Endothelial cell of umbilical vein (primary cell): ENCODE results near the gene KRTAP21-1. TPM values are rescaled to one million over a fixed set of nuclear protein-coding genes. Genes with fewer than 3 reads are reported as not detected.

ENCODE experiments used
- BruUV-seq: library from RNA; stranded (reverse); fragments of 400-500 nt; replicated peaks from 2 replicates; lab custom pipeline; 2021; lab: Mats Ljungman, UMichigan
- CTCF ChIA-PET: fragments of 300-600, 350-600 bp; sonication (Branson Sonifier 250); formaldehyde crosslinking; loops from one replicate; lab custom pipeline; 2021; ENCODE audit warnings: antibody characterized with exemption, inconsistent platforms; lab: Charles Lee
- POLR2A ChIA-PET: fragments of 300-600, 350-600 bp; sonication (Branson Sonifier 250); formaldehyde crosslinking; loops from one replicate; lab custom pipeline; 2021; ENCODE audit warnings: antibody characterized with exemption, inconsistent platforms; lab: Charles Lee
- DNase-seq: peaks from one replicate; pipeline ENCODE4 v3.0.0-alpha.2; 2011; ENCODE audit warnings: low read depth, low spot score
- FAIRE-seq: peaks from 2 replicates; lab custom pipeline; 2011; peaks lifted over from hg19 to GRCh38; lab: Jason Lieb, UNC
- H2AFZ ChIP-seq: 2 replicates; pipeline ENCODE4 v1.6.0; 2012; ENCODE audit warnings: low read depth, low read length, control low read depth, inconsistent platforms
- H3K27ac ChIP-seq: 2 replicates; pipeline ENCODE4 v1.5.1; 2011; ENCODE audit warnings: low read depth, mild to moderate bottlenecking, control low read depth, low read length, moderate library complexity; ENCODE audit not compliant: insufficient read depth
- H3K27me3 ChIP-seq, 2 experiments: 2 replicates each; pipeline versions ENCODE4 v1.6.0 to v1.6.1; 2011; ENCODE audit warnings: low read length in 2 of 2, mixed read lengths in 1 of 2; ENCODE audit not compliant: control insufficient read depth in 2 of 2, insufficient read depth in 2 of 2
- H3K36me3 ChIP-seq, 2 experiments: 2 replicates in 1 of 2; 3 replicates in 1 of 2; pipeline ENCODE4 v1.5.1; 2011; ENCODE audit warnings: low read length in 2 of 2, mild to moderate bottlenecking in 1 of 2, moderate library complexity in 1 of 2; ENCODE audit not compliant: control insufficient read depth in 2 of 2, insufficient read depth in 2 of 2; ENCODE audit errors: extremely low read depth in 1 of 2
- H3K4me1 ChIP-seq: 3 replicates; pipeline ENCODE4 v1.5.1; 2011; ENCODE audit warnings: mild to moderate bottlenecking, low read length; ENCODE audit not compliant: control insufficient read depth, insufficient read depth; ENCODE audit errors: extremely low read depth
- H3K4me2 ChIP-seq: 2 replicates; pipeline ENCODE4 v1.6.1; 2011; ENCODE audit warnings: low read length, control low read depth, mixed read lengths; ENCODE audit not compliant: insufficient read depth
- H3K4me3 ChIP-seq, 3 experiments: fragments of 200-600 bp in 1 of 3; sonication (generic), shearing (Covaris generic) in 1 of 3; replicated peaks in 1 of 3; 2 replicates each; pipeline ENCODE4 v1.5.1; 2011 to 2016; ENCODE audit warnings: control low read depth in 3 of 3, low read length in 3 of 3, mild to moderate bottlenecking in 2 of 3, inconsistent platforms in 1 of 3, low read depth in 1 of 3, moderate library complexity in 1 of 3; ENCODE audit not compliant: insufficient read depth in 1 of 3
- H3K79me2 ChIP-seq: 2 replicates; pipeline ENCODE4 v1.6.0; 2012; ENCODE audit warnings: low read length, inconsistent platforms; ENCODE audit not compliant: control insufficient read depth, insufficient read depth
- H3K9ac ChIP-seq: replicated peaks from 2 replicates; pipeline ENCODE3; 2011; ENCODE audit warnings: low read length, control low read depth; ENCODE audit not compliant: insufficient read depth; ENCODE audit errors: extremely low read depth
- H3K9me1 ChIP-seq: replicated peaks from 3 replicates; pipeline ENCODE4 v1.6.0; 2011; ENCODE audit warnings: mild to moderate bottlenecking, low read length; ENCODE audit not compliant: control insufficient read depth, insufficient read depth; ENCODE audit errors: extremely low read depth
- H3K9me3 ChIP-seq: replicated peaks from 2 replicates; pipeline ENCODE4 v1.5.1; 2012; ENCODE audit warnings: low read length, inconsistent platforms; ENCODE audit not compliant: control insufficient read depth, insufficient read depth
- H4K20me1 ChIP-seq: replicated peaks from 2 replicates; pipeline ENCODE3; 2011; ENCODE audit warnings: mild to moderate bottlenecking, low read length; ENCODE audit not compliant: control insufficient read depth, insufficient read depth; ENCODE audit errors: extremely low read depth
- EZH2 ChIP-seq: IDR thresholded peaks from 2 replicates; pipeline ENCODE4 v1.6.1; 2012; ENCODE audit warnings: borderline replicate concordance, low read depth, mild to moderate bottlenecking, moderate library complexity, low read length, inconsistent platforms; ENCODE audit not compliant: severe bottlenecking
- FOS ChIP-seq: IDR thresholded peaks from 2 replicates; pipeline ENCODE4 v1.6.1; 2011; ENCODE audit warnings: mild to moderate bottlenecking, low read length, moderate library complexity, borderline replicate concordance; ENCODE audit not compliant: insufficient read depth
- GATA2 ChIP-seq: IDR thresholded peaks from 2 replicates; pipeline ENCODE4 v1.7.0; 2011; ENCODE audit warnings: low read depth, mild to moderate bottlenecking, moderate library complexity, mixed read lengths, low read length; ENCODE audit not compliant: insufficient read length, insufficient read depth
- JUN ChIP-seq: IDR thresholded peaks from 2 replicates; pipeline ENCODE4 v1.6.1; 2011; ENCODE audit warnings: borderline replicate concordance, low read depth; ENCODE audit not compliant: insufficient read length, insufficient read depth
- MYC ChIP-seq: IDR thresholded peaks from one replicate; pipeline ENCODE4 v1.6.1; 2011; ENCODE audit warnings: mild to moderate bottlenecking, low read depth, low read length
- POLR2A ChIP-seq: IDR thresholded peaks from 2 replicates; pipeline ENCODE4 v1.6.1; 2012; ENCODE audit warnings: low read depth, mild to moderate bottlenecking, control low read depth, low read length
- POLR2AphosphoS5 ChIP-seq: IDR thresholded peaks from 2 replicates; pipeline ENCODE4 v1.6.1; 2012; ENCODE audit warnings: low read depth, mild to moderate bottlenecking, control low read depth, low read length, moderate library complexity; ENCODE audit not compliant: insufficient read depth
- dilution Hi-C: fragments of 300-500 bp; cut with MboI; formaldehyde crosslinking; loops from one replicate; pipeline ENCODE4 v1.15.0; 2019; ENCODE audit warnings: low sequenced_read_pairs; ENCODE audit not compliant: extremely low pct_ligation_motif_present
- intact Hi-C: fragments of 100-400 bp; cut with micrococcal nuclease; formaldehyde crosslinking; loops from one replicate; pipeline ENCODE4 v1.10.0; 2022
- polyA plus RNA-seq, 4 experiments: library from polyadenylated mRNA; depleted of rRNA in 3 of 4; stranded (reverse) in 3 of 4; unstranded in 1 of 4; fragments of >200 nt; gene quantifications; 2 replicates each; pipeline versions ENCODE4 v1.2.1 to v1.2.3, GENCODE V29; 2011 to 2012; ENCODE audit warnings: missing spikeins in 1 of 4
- total RNA-seq: library from RNA; stranded (reverse); gene quantifications from 2 replicates; pipeline ENCODE4 v1.2.3, GENCODE V29; 2021
- TF ChIP-seq, protein P1 (sequence below): IDR thresholded peaks from 2 replicates; pipeline ENCODE4 v1.6.1; 2011; ENCODE audit not compliant: insufficient read depth, insufficient read length
- TF ChIP-seq, protein P2 (sequence below), 2 donors: IDR thresholded peaks; 1 replicate in 1 of 2; 2 replicates in 1 of 2; pipeline ENCODE4 v1.5.1; 2011; ENCODE audit warnings: low read length in 2 of 2, mild to moderate bottlenecking in 2 of 2, moderate library complexity in 2 of 2, control low read depth in 1 of 2, inconsistent platforms in 1 of 2, low read depth in 1 of 2; ENCODE audit not compliant: insufficient read depth in 1 of 2; ENCODE audit errors: extremely low read depth in 1 of 2

KRTAP21-1 gene
- total and polyA plus RNA-seq, 2 donors (not counting 3 experiments of a cell fraction or from before 2014, with no cell fraction given): not detected

DNA sequence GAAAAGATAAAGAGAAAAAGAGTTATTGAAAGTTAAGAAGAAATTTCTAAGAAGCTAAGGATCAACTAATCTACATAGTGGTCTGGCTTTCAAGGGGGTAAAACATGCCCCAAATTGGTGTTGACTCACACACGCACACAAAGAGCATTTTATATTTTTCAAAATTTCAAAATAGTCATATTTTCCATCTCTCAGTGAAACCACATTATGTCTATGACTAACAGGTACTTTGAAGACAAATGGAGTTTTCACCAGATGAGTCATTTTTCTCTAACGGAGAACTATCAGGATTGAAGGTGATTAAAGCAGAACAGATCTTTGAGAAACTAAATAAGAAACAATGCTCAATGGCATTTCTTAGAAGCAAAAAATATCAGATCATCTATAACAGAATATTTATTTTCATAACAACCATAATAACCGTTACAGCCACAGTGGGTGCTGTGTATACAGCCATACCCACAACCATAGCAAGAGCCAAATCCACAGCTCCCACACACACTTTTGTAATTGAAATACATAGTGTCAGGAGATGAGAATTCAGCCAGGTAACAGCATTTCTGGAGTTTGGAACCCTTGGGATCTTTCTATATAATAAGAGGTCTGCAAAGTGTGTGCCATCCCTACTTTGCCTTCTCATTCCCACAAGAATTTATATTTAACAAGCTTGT is 36.9 kb downstream of the KRTAP21-1 start, which contains the start of gene KRTAP21-3:
Gene KRTAP21-3, minus strand, starts transcription at position 539 of the 671 bp plus-strand sequence. Its CDS starts 18 bp downstream, at position 521.
- H2AFZ ChIP-seq: no peak within 1 kb of the TSS
- no peaks in the 10 kb centered on the region for H3K9me3 ChIP-seq
- TF ChIP-seq, protein P1, sequence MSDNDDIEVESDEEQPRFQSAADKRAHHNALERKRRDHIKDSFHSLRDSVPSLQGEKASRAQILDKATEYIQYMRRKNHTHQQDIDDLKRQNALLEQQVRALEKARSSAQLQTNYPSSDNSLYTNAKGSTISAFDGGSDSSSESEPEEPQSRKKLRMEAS: no peak
- no peak for TF ChIP-seq GATA2
- DNase-seq (no peak), FAIRE-seq (no peak)
- H3K27me3 ChIP-seq: no peaks in the 10 kb centered on the region
- CTCF ChIA-PET: no interaction called here
- no peaks in the 10 kb centered on the region for H3K9me1 ChIP-seq
- intact Hi-C loops (no loop called here), dilution Hi-C loops (no loop called here)
- POLR2A ChIA-PET: no interaction called here
- no peaks in the 10 kb centered on the region for H3K4me1 ChIP-seq
- no peaks in the 10 kb centered on the region for H3K36me3 ChIP-seq
- H3K79me2 ChIP-seq: no peaks in the 10 kb centered on the region
- H3K27ac ChIP-seq: no peak within 1 kb of the TSS
- no peak within 1 kb of the TSS for H3K4me3 ChIP-seq
- no TSS peak for BruUV-seq
- no peak within 1 kb of the TSS for H3K4me2 ChIP-seq
- no peak within 1 kb of the TSS for H3K9ac ChIP-seq
- H4K20me1 ChIP-seq: no peaks in the 10 kb centered on the region

- Histone ChIP-seq H3K79me2 (no peaks in the 10 kb centered on the region), H3K4me1 (no peaks in the 10 kb centered on the region), H3K27ac (no peak overlapping the region), H3K27me3 (no peaks in the 10 kb centered on the region), H3K9me3 (no peaks in the 10 kb centered on the region), H3K4me2 (no peak overlapping the region), H4K20me1 (no peaks in the 10 kb centered on the region), H3K9ac (no peak overlapping the region), H3K9me1 (no peaks in the 10 kb centered on the region), H2AFZ (no peak overlapping the region), H3K36me3 (no peaks in the 10 kb centered on the region), H3K4me3 (no peak overlapping the region)
- DNase-seq (no peak), FAIRE-seq (no peak)
- ChIA-PET CTCF (no interaction called here), POLR2A (no interaction called here)
- no peak for TF ChIP-seq MYC
- TF ChIP-seq, protein P1: no peak
- TF ChIP-seq POLR2A: no peak
- no peak for TF ChIP-seq JUN
- TF ChIP-seq, protein P2, sequence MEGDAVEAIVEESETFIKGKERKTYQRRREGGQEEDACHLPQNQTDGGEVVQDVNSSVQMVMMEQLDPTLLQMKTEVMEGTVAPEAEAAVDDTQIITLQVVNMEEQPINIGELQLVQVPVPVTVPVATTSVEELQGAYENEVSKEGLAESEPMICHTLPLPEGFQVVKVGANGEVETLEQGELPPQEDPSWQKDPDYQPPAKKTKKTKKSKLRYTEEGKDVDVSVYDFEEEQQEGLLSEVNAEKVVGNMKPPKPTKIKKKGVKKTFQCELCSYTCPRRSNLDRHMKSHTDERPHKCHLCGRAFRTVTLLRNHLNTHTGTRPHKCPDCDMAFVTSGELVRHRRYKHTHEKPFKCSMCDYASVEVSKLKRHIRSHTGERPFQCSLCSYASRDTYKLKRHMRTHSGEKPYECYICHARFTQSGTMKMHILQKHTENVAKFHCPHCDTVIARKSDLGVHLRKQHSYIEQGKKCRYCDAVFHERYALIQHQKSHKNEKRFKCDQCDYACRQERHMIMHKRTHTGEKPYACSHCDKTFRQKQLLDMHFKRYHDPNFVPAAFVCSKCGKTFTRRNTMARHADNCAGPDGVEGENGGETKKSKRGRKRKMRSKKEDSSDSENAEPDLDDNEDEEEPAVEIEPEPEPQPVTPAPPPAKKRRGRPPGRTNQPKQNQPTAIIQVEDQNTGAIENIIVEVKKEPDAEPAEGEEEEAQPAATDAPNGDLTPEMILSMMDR (IDR thresholded peaks at IDR 0.05; ENCODE audit: extremely low read depth in 1 of 2, insufficient read depth in 1 of 2, low read depth in 1 of 2, low read length in 2 of 2): no peak
- TF ChIP-seq EZH2: no peak
- TF ChIP-seq GATA2: no peak
- TF ChIP-seq POLR2AphosphoS5: no peak
- no peak for TF ChIP-seq FOS
- BruUV-seq: no TSS peak
- dilution Hi-C loops (no loop called here), intact Hi-C loops (no loop called here)
These were observed 38.1 kb downstream of the KRTAP21-1 start for GRCh38 chr21:30717105-30717504.
